Astrocyte (in vitro differentiated cells and primary cell): Measurements from ENCODE around the gene AUNIP.

Source experiments
- EZH2 ChIP-seq: IDR thresholded peaks from 2 replicates; pipeline ENCODE4 v1.6.1; 2012; ENCODE audit warnings: mild to moderate bottlenecking, low read length, inconsistent platforms; ENCODE audit not compliant: insufficient read depth
- TF ChIP-seq, protein P1 (sequence below): IDR thresholded peaks from 2 replicates; pipeline ENCODE4 v1.5.1; 2011; ENCODE audit warnings: low read depth, mild to moderate bottlenecking, inconsistent platforms, low read length, moderate library complexity; ENCODE audit not compliant: insufficient read depth

DNA sequence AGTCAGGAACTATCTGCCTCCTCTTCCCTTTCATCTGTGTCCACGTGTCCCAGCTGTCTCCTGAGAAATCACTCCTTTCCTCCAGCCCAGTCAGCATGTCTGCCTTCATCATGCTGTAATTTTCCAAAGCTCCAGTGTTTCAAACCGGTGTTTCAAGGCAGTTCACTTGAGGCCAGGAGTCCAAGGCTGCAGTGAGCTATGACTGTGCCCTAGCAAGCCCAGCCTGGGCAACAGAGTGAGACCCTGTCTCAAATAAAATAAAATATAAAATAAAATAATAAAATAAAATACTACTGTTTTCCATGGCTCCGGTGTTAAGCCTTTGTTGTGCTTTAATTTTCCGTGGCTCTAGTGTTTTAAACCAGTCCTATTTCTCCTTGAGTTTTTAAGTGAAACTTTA is 67.1 kb downstream of the AUNIP start:
- TF ChIP-seq, protein P1, sequence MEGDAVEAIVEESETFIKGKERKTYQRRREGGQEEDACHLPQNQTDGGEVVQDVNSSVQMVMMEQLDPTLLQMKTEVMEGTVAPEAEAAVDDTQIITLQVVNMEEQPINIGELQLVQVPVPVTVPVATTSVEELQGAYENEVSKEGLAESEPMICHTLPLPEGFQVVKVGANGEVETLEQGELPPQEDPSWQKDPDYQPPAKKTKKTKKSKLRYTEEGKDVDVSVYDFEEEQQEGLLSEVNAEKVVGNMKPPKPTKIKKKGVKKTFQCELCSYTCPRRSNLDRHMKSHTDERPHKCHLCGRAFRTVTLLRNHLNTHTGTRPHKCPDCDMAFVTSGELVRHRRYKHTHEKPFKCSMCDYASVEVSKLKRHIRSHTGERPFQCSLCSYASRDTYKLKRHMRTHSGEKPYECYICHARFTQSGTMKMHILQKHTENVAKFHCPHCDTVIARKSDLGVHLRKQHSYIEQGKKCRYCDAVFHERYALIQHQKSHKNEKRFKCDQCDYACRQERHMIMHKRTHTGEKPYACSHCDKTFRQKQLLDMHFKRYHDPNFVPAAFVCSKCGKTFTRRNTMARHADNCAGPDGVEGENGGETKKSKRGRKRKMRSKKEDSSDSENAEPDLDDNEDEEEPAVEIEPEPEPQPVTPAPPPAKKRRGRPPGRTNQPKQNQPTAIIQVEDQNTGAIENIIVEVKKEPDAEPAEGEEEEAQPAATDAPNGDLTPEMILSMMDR, result no peak
- TF ChIP-seq EZH2, result no peak
